Activated CD8-positive, alpha-beta memory T cell treated with anti-CD3 and anti-CD28 coated beads, Interleukin-2, amount 50 U/mL, for 1 hour (primary cell): ENCODE data around the gene ATP6V1D.
"Not testable (repeated sequence)": the region's sequence is repeated elsewhere in the genome, so short reads cannot be mapped to it uniquely, and the experiment has no call there.

ENCODE experiments used
- DNase-seq: peaks from one replicate; pipeline ENCODE4 v3.0.0-alpha.2; 2020; ENCODE audit errors: extremely low read depth

The ATP6V1D gene

GRCh38 chr14:67370830-67371229, 11.2 kb upstream of the ATP6V1D start:
- no peak for DNase-seq

- DNase-seq, result no peak
These were observed 5.9 kb upstream of the ATP6V1D start for GRCh38 chr14:67365476-67365875.

GRCh38 chr14:67360470-67361206, 1.0 kb upstream of the ATP6V1D start:
- no peak for DNase-seq

- DNase-seq, result no peak
These were observed 455 bp downstream of the ATP6V1D start for GRCh38 chr14:67358924-67359774.

- DNase-seq, result no peak
These were observed 1.6 kb downstream of the ATP6V1D start for GRCh38 chr14:67357969-67358354.

- no peak for DNase-seq
These were observed 2.2 kb downstream of the ATP6V1D start for GRCh38 chr14:67357186-67357968.

- DNase-seq, result no peak
These were observed 7.5 kb downstream of the ATP6V1D start for GRCh38 chr14:67352055-67352454.

GRCh38 chr14:67345583-67345982, 14.0 kb downstream of the ATP6V1D start:
- no peak for DNase-seq

- no peak for DNase-seq
These were observed 15.9 kb downstream of the ATP6V1D start for GRCh38 chr14:67343601-67344230.

GRCh38 chr14:67341231-67341630, 18.4 kb downstream of the ATP6V1D start:
- DNase-seq, result not testable (repeated sequence)

GRCh38 chr14:67335781-67336180, 23.8 kb downstream of the ATP6V1D start:
- no peak for DNase-seq

GRCh38 chr14:67332468-67332867, 27.1 kb downstream of the ATP6V1D start:
- no peak for DNase-seq

GRCh38 chr14:67331368-67332125, 28.1 kb downstream of the ATP6V1D start:
- no peak for DNase-seq

GRCh38 chr14:67329666-67330065, 29.9 kb downstream of the ATP6V1D start:
- DNase-seq, result not testable (repeated sequence)

GRCh38 chr14:67319142-67319541, 40.5 kb downstream of the ATP6V1D start:
- no peak for DNase-seq

- no peak for DNase-seq
These were observed 41.8 kb downstream of the ATP6V1D start for GRCh38 chr14:67317822-67318221.

GRCh38 chr14:67313153-67313552, 46.5 kb downstream of the ATP6V1D start:
- DNase-seq, result no peak

- no peak for DNase-seq
These were observed 47.7 kb downstream of the ATP6V1D start for GRCh38 chr14:67311868-67312267.
